Ishikawa (cell line): Measurements from ENCODE around the gene SACM1L.

Experiments used
- CEBPB ChIP-seq: IDR thresholded peaks from 2 replicates; pipeline ENCODE4 v1.6.1; 2012
- CREB1 ChIP-seq: IDR thresholded peaks from 2 replicates; pipeline ENCODE4 v1.6.1; 2012; ENCODE audit warnings: low read depth
- EGR1 ChIP-seq: IDR thresholded peaks from 2 replicates; pipeline ENCODE4 v1.6.1; 2012
- EP300 ChIP-seq: IDR thresholded peaks from 2 replicates; pipeline ENCODE4 v1.6.1; 2012; ENCODE audit warnings: borderline replicate concordance
- FOXM1 ChIP-seq: IDR thresholded peaks from 2 replicates; pipeline ENCODE4 v1.6.1; 2012; ENCODE audit warnings: low read depth, borderline replicate concordance
- MAX ChIP-seq: IDR thresholded peaks from 2 replicates; pipeline ENCODE4 v1.6.1; 2012
- NFIC ChIP-seq: IDR thresholded peaks from 2 replicates; pipeline ENCODE4 v1.6.1; 2012
- RAD21 ChIP-seq: IDR thresholded peaks from 2 replicates; pipeline ENCODE4 v1.6.1; 2012; ENCODE audit warnings: low read depth
- REST ChIP-seq: IDR thresholded peaks from 2 replicates; pipeline ENCODE4 v1.6.1; 2012; ENCODE audit warnings: low read depth, mild to moderate bottlenecking
- TAF1 ChIP-seq: IDR thresholded peaks from 2 replicates; pipeline ENCODE4 v1.6.1; 2012; ENCODE audit warnings: low read depth, mild to moderate bottlenecking
- TCF12 ChIP-seq: IDR thresholded peaks from 2 replicates; pipeline ENCODE4 v1.6.1; 2012; ENCODE audit warnings: low read depth
- TEAD4 ChIP-seq: IDR thresholded peaks from 2 replicates; pipeline ENCODE4 v1.6.1; 2012
- USF1 ChIP-seq: IDR thresholded peaks from 2 replicates; pipeline ENCODE4 v1.6.1; 2012
- YY1 ChIP-seq: IDR thresholded peaks from 2 replicates; pipeline ENCODE4 v1.6.1; 2012; ENCODE audit warnings: low read depth
- ZBTB7A ChIP-seq: IDR thresholded peaks from 2 replicates; pipeline ENCODE4 v1.6.1; 2012; ENCODE audit warnings: low read depth

Gene SACM1L

GRCh38 chr3:45688882-45689786, at the start of gene SACM1L:
SACM1L (plus strand) TSS chr3:45689396; CDS start chr3:45689466, 70 bp downstream.
- TF ChIP-seq ZBTB7A (no peak), EGR1 (no peak), TAF1 (peak; percentile 86), REST (no peak), EP300 (no peak), TEAD4 (peak; percentile 94), CEBPB (peak; percentile 53; the same call in 1 of the 2 replicates), TCF12 (peak; percentile 38; the same call in 1 of the 2 replicates), CREB1 (peak; percentile 67; the same call in 1 of the 2 replicates), RAD21 (no peak), USF1 (peak; percentile 47; the same call in 1 of the 2 replicates), YY1 (peak; percentile 33), NFIC (no peak), MAX (peak; percentile 91), FOXM1 (peak; percentile 25; the same call in 1 of the 2 replicates)

- TF ChIP-seq EP300 (no peak), TEAD4 (no peak), CEBPB (no peak), ZBTB7A (no peak), USF1 (no peak), MAX (no peak), EGR1 (no peak), TAF1 (no peak), FOXM1 (no peak), REST (no peak), RAD21 (no peak), TCF12 (no peak), NFIC (no peak), YY1 (no peak), CREB1 (no peak)
Measured at GRCh38 chr3:45640091-45640507, 49.1 kb upstream of the SACM1L start.

GRCh38 chr3:45640724-45641361, 48.4 kb upstream of the SACM1L start:
- TF ChIP-seq CREB1 (no peak), TCF12 (no peak)

GRCh38 chr3:45641756-45642155, 47.4 kb upstream of the SACM1L start:
- TF ChIP-seq TEAD4 (no peak), EP300 (no peak), FOXM1 (no peak), ZBTB7A (no peak), USF1 (no peak)

GRCh38 chr3:45642731-45643152, 46.5 kb upstream of the SACM1L start:
- TF ChIP-seq REST, result no peak
- no peak for TF ChIP-seq EP300
- TF ChIP-seq TCF12, result no peak
- no peak for TF ChIP-seq CEBPB
- TF ChIP-seq YY1, result no peak
- no peak for TF ChIP-seq RAD21
- no peak for TF ChIP-seq EGR1
- TF ChIP-seq ZBTB7A, result no peak
- TF ChIP-seq TEAD4, result no peak
- no peak for TF ChIP-seq FOXM1
- no peak for TF ChIP-seq CREB1
- TF ChIP-seq USF1, result no peak
- no peak for TF ChIP-seq NFIC
- no peak for TF ChIP-seq TAF1
- TF ChIP-seq MAX, result no peak
